ENCODE measurements around the gene FAM50A. TPM values are rescaled to one million over a fixed set of nuclear protein-coding genes. Genes with fewer than 3 reads are reported as not detected.
A peak's percentile ranks its signal among the peaks of the same experiment; 100 is the strongest.

The FAM50A gene
- total RNA-seq, 1 experiment from 2014 or later, result 57.4 TPM

DNA sequence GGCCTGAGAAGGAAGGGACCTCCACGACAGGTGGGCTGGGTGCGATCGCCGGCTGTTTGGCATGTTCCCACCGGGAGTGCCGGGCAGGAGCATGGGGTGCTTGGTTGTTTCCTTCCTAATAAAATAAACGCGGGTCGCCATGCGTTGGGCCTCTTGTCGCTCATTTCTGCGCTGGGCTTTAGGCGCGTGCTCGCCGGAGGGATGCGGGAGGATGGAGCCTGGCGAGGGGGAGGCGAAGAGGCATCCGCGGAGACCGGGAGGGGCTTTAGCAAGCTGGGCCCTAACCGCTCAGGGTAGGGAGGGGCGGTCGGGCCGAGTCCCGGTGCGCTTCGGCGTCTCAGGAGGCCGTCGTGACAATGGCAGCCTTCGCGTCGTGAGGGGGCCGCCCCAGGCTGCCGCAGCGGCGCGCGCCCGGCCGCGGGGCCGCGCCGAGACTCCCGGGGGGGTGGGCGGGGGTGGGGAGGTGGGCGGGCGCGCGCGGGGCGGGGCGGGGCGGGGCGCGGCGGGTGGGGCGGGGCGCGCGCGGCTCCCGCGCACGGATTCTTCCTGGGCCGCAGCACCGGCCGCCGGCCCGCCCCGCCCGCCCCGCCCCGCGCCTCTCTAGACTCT lies 7.5 kb upstream of the FAM50A start:
- Histone ChIP-seq H3K79me1 (ENCODE audit: insufficient read depth, low read depth, low read length, poor library complexity, severe bottlenecking) (no peaks in the 10 kb centered on the region), H4K20me1 (ENCODE audit: control insufficient read depth, insufficient read depth, insufficient read length) (no peaks in the 10 kb centered on the region), H2AFZ (ENCODE audit: low read length) (no peak overlapping the region), H3T11ph (ENCODE audit: low read length) (no peak overlapping the region), H3K27me3 (ENCODE audit: insufficient read depth, low read length) (no peaks in the 10 kb centered on the region), H3K4me2 (ENCODE audit: insufficient read depth, insufficient read length, low read length) (peak overlapping the region; percentile 29), H3K18ac (ENCODE audit: insufficient read length, low read depth, low read length) (no peak overlapping the region), H2AK5ac (ENCODE audit: insufficient read length, low read length) (no peak overlapping the region), H2BK120ac (ENCODE audit: low read depth, low read length, poor library complexity, severe bottlenecking) (no peak overlapping the region), H3K14ac (ENCODE audit: insufficient read depth, low read length) (peak overlapping the region; percentile 70; the same call in 1 of the 2 replicates), H4K8ac (replicated peaks; ENCODE audit: insufficient read length, low read depth, low read length) (no peak overlapping the region), H4K91ac (ENCODE audit: insufficient read length, low read depth, low read length) (no peak overlapping the region), H2BK12ac (ENCODE audit: insufficient read length, low read depth, low read length) (no peak overlapping the region), H3K23me2 (ENCODE audit: insufficient read length, low read depth, low read length, poor library complexity, severe bottlenecking) (peaks cover 7% of the 10 kb centered on the region), H2BK15ac (ENCODE audit: low read depth, low read length) (no peak overlapping the region), H3K79me2 (ENCODE audit: insufficient read depth, low read length) (peaks cover 2% of the 10 kb centered on the region; the same call in 1 of the 2 replicates), H3K23ac (ENCODE audit: insufficient read length, low read depth, low read length) (no peak overlapping the region), H3K56ac (ENCODE audit: insufficient read length, low read depth, low read length) (no peak overlapping the region), H3K9me3 (ENCODE audit: control insufficient read depth, low read depth, low read length) (peaks cover 30% of the 10 kb centered on the region), H2BK5ac (ENCODE audit: insufficient read length, low read length) (no peak overlapping the region), H3K4ac (ENCODE audit: low read depth, low read length) (no peak overlapping the region), H3K4me1 (ENCODE audit: insufficient read depth, low read length) (no peaks in the 10 kb centered on the region), H4K5ac (ENCODE audit: insufficient read length, low read depth, low read length) (no peak overlapping the region), H3K27ac (ENCODE audit: insufficient read length, low read depth, low read length) (no peak overlapping the region), H3K9ac (ENCODE audit: extremely low read depth, insufficient read length, low read length) (peak overlapping the region; percentile 4), H2BK20ac (ENCODE audit: low read depth, low read length, poor library complexity, severe bottlenecking) (no peak overlapping the region)
- DNase-seq, result peak; percentile 54
- Mint-ChIP-seq H3K36me3 (ENCODE audit: insufficient read depth in 1 of 3, low read depth in 3 of 3) (peaks cover 20 to 63% (median 61%) of the 10 kb centered on the region in 3 experiments), H3K27me3 (ENCODE audit: low read depth) (no peaks in the 10 kb centered on the region), H3K27ac (peak overlapping the region in 2 of 3 experiments; percentile 53 to 77; a peak in 3 of 7 replicates), H3K4me3 (peak overlapping the region; percentile 70 to 85), H3K4me1 (peaks cover 8 to 10% of the 10 kb centered on the region in 2 experiments), H3K9me3 (peaks cover 67 to 87% of the 10 kb centered on the region in 2 experiments)
- WGBS (ENCODE audit: extremely low coverage, insufficient read length, low lambda C conversion rate), result no CpG with 5 or more reads among the region's 78 CpGs
- TF ChIP-seq, protein P1, sequence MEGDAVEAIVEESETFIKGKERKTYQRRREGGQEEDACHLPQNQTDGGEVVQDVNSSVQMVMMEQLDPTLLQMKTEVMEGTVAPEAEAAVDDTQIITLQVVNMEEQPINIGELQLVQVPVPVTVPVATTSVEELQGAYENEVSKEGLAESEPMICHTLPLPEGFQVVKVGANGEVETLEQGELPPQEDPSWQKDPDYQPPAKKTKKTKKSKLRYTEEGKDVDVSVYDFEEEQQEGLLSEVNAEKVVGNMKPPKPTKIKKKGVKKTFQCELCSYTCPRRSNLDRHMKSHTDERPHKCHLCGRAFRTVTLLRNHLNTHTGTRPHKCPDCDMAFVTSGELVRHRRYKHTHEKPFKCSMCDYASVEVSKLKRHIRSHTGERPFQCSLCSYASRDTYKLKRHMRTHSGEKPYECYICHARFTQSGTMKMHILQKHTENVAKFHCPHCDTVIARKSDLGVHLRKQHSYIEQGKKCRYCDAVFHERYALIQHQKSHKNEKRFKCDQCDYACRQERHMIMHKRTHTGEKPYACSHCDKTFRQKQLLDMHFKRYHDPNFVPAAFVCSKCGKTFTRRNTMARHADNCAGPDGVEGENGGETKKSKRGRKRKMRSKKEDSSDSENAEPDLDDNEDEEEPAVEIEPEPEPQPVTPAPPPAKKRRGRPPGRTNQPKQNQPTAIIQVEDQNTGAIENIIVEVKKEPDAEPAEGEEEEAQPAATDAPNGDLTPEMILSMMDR (conservative IDR thresholded peaks at IDR 0.05), result no peak
